ENCODE measurements around the gene PIGO.

The PIGO gene

GRCh38 chr9:35072461-35073278, 23.7 kb downstream of the PIGO start, which contains the start of gene VCP:
Gene VCP (minus strand): TSS chr9:35072625. CDS start chr9:35072353, 272 bp downstream.
- Histone ChIP-seq H3K36me3 (peaks cover 13% of the 10 kb centered on the region), H3K27me3 (no peaks in the 10 kb centered on the region), H3K27ac (peak within 1 kb of the TSS; percentile 98), H3K4me3 (ENCODE audit: low read depth in 1 of 2, low read length in 1 of 2) (peak within 1 kb of the TSS; percentile 82 to 99), H3K9me3 (no peaks in the 10 kb centered on the region), H3K4me1 (ENCODE audit: control insufficient read depth in 1 of 2, insufficient read depth in 1 of 2, low read depth in 1 of 2, low read length in 1 of 2) (peaks cover 29 to 30% of the 10 kb centered on the region in 2 experiments)
- TF ChIP-seq CTCF (IDR thresholded peaks at IDR 0.05): peak; percentile 6

DNA sequence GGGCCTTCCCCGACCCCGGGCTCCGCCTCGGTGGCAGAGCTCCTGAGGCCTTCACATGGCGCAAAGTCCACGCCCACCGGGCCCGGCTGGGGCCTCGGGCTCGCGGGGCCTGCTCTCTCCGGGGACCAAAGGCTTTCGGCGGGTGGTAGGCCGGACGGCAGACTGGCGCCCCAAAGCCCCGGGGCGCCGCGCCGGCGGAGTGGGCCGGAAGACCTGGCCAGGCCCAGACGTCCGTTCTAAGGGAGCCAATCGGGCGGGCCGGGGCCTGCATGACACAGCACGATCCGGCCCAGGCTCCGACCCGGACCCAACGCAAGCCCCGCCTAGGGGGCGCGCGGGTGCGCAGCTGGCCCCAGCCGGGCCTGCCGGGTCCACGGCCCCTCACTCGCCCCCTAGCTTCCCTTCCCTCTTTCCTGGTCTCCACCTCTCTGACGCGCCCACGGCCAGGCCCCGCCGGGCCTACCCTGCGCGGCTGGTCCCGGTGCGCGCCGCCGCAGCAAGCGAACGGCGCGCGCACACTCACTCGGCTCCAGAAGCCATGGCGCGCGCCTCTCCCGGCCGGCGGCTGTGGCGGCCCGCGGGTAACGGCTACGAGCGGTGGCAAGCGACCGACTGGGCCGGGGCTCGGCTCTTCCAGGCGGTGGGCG, 24.5 kb downstream of the PIGO start:
- peaks cover 20% of the 10 kb centered on the region for H3K36me3 ChIP-seq
- peaks cover 25 to 30% of the 10 kb centered on the region in 2 experiments for H3K4me1 ChIP-seq (ENCODE audit: control insufficient read depth in 1 of 2, insufficient read depth in 1 of 2, low read depth in 1 of 2, low read length in 1 of 2)
- peak overlapping the region; percentile 82 to 99 for H3K4me3 ChIP-seq (ENCODE audit: low read depth in 1 of 2, low read length in 1 of 2)
- peak overlapping the region; percentile 98 for H3K27ac ChIP-seq
- peak; percentile 32 for TF ChIP-seq CTCF (IDR thresholded peaks at IDR 0.05)
- H3K27me3 ChIP-seq: no peaks in the 10 kb centered on the region
- no peaks in the 10 kb centered on the region for H3K9me3 ChIP-seq

DNA sequence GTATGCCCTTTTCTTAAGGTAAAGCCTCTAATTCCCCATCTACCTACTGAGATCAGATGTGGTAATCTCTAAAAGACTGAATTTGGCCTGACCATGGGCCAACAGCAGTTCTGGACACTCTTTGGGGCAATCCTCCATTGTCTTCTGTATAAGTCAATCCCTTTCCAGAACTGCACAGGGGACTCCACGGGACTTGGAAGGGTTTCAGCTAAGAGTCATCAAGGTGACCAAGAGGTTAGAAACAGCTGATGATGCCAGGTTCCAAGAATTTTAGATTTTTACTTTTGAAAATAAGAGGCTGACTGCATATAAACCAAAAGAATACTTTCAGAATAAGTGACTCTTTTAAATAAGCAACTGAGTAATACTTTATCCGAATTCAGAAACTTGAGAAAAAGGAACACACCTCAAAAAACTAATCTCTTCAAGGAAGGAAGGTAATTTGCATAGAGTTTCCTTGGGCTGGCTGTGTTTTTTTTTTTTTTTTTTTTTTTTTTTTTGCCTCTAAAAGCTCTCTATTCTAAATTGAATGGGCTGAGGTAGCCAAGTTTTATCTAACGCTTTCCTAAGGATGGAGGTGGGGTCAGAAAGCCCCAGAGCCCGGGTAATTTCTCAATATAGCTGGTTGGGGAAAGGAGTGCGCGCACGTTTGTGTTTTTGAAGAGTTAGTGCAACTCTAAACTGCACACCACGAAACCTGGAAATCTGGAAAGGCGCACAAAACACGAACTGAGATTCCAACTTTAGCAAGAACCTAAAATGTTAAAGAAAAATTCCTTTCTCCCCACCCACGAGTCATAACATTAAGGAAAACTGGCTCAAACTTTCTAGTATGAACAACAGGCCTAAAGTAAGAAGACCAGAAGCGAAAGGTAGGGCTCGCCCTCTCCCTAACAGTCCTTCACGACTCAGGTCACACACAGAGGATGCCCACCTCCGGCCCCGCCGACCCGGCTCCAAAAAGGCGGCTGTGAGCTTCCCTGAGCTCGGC, 25.3 kb downstream of the PIGO start:
- Histone ChIP-seq H3K9me3 (no peaks in the 10 kb centered on the region), H3K27ac (peak overlapping the region; percentile 98), H3K4me1 (ENCODE audit: control insufficient read depth in 1 of 2, insufficient read depth in 1 of 2, low read depth in 1 of 2, low read length in 1 of 2) (peaks cover 25 to 30% of the 10 kb centered on the region in 2 experiments), H3K36me3 (peaks cover 29% of the 10 kb centered on the region), H3K27me3 (no peaks in the 10 kb centered on the region), H3K4me3 (ENCODE audit: low read depth in 1 of 2, low read length in 1 of 2) (peak overlapping the region; percentile 82 to 99)
- no peak for TF ChIP-seq CTCF (IDR thresholded peaks at IDR 0.05)

GRCh38 chr9:35069020-35069419, 27.4 kb downstream of the PIGO start:
- TF ChIP-seq CTCF (IDR thresholded peaks at IDR 0.05): no peak
- no peak overlapping the region for H3K27ac ChIP-seq
- peaks cover 7% of the 10 kb centered on the region for H3K9me3 ChIP-seq
- H3K36me3 ChIP-seq: peaks cover 49% of the 10 kb centered on the region
- H3K27me3 ChIP-seq: no peaks in the 10 kb centered on the region
- H3K4me3 ChIP-seq (ENCODE audit: low read depth in 1 of 2, low read length in 1 of 2): no peak overlapping the region
- peaks cover 25 to 30% of the 10 kb centered on the region in 2 experiments for H3K4me1 ChIP-seq (ENCODE audit: control insufficient read depth in 1 of 2, insufficient read depth in 1 of 2, low read depth in 1 of 2, low read length in 1 of 2)

GRCh38 chr9:35067056-35067455, 29.3 kb downstream of the PIGO start:
- H3K27me3 ChIP-seq: no peaks in the 10 kb centered on the region
- H3K4me1 ChIP-seq (ENCODE audit: control insufficient read depth in 1 of 2, insufficient read depth in 1 of 2, low read depth in 1 of 2, low read length in 1 of 2): peaks cover 20 to 22% of the 10 kb centered on the region in 2 experiments
- H3K27ac ChIP-seq: no peak overlapping the region
- H3K4me3 ChIP-seq (ENCODE audit: low read depth in 1 of 2, low read length in 1 of 2): no peak overlapping the region
- TF ChIP-seq CTCF (IDR thresholded peaks at IDR 0.05): no peak
- H3K9me3 ChIP-seq: peaks cover 8% of the 10 kb centered on the region
- peaks cover 69% of the 10 kb centered on the region for H3K36me3 ChIP-seq

Data from neutrophil (primary cell).